GM10847 (cell line): ENCODE measurements around the gene ABCG8.

Experiments used
- POLR2A ChIP-seq: IDR thresholded peaks from 2 replicates; pipeline ENCODE4 v1.6.1; 2011; ENCODE audit not compliant: insufficient read length; ENCODE audit errors: extremely low read depth

Gene ABCG8

DNA sequence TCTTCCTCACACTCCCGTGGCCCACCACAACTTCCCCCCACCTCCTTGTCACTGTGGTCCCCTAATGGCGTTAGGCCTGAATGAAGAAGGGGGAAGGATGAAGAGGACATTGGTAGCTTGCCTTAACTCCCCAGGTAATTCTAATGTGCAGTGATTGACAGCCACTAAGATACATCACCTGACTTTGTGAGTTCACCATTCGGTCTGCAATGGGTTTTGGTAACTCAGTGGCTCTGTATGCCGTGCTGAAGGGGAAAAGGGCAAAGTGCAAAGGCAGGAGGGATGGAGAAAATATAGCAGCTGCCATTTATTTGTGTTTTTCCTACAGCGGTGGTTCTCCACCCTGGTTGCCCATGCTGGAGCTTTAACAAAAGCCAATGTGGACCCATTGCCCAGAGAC, 42.2 kb downstream of the ABCG8 start:
- no peak for TF ChIP-seq POLR2A

DNA sequence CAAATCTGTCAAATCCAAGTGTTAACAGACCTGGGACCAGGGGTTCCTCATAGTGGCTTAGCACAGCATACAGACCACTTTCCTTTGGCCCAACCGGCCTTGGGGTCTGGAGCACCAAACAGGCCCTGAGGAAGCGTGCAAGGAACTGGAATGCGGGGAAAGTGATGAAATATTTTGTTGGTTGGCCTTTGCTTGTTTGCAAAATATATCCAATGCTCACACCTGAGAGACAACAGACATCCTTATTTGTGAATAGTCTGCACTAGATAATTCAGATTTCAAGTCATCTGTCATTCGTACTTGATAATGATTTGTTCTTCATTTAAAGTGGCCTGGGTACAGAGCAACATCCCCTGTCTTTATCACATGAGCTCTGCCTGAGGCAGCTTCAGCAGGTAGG, 43.5 kb downstream of the ABCG8 start:
- no peak for TF ChIP-seq POLR2A

DNA sequence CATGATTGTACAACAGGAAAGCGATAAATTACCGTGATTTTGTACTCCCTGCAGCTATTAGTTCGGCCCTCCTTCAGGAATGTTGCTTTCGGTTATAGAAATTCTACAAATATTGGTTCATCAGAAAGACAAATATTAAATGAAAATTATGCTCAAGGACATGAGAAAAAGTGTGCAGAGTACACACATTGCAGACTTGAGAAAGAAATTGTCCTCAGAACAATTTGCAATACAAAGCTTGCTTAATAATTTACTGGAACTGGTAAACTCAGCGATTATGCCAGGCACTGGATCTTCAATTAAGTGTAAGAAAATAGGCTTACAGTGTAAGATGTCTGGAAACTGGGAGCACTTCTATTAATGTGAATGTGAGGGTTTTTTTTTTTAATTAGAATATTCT, 45.9 kb downstream of the ABCG8 start:
- TF ChIP-seq POLR2A, result no peak

DNA sequence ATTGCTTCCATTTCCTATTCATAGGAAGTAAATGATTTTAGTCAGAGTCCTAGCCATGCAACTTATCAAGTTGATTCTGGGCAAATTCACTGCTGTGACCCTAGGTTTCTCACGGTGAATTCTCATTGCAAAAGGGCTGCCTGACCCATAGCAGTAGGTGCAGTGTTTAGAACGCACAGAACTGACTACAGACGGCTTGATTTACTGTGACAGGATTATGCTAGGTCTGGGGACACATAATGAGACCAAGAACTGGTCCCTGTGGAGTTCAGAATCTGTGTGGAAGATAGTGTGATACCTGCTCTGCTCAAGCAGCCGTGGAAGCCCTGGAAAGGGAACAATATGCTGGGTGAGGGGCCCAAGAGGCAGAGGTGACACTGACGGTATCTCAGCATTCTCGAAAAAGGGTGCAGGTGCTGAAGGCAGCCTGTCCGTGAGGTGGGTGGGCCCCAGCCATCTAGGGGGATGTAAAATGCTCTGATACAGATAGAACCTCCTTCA, 46.4 kb downstream of the ABCG8 start:
- TF ChIP-seq POLR2A, result no peak

- TF ChIP-seq POLR2A, result no peak
Measured at GRCh38 chr2:43887176-43887575, 48.4 kb downstream of the ABCG8 start.

GRCh38 chr2:43889416-43889815, 50.6 kb downstream of the ABCG8 start:
- no peak for TF ChIP-seq POLR2A

GRCh38 chr2:43890855-43891254, 52.1 kb downstream of the ABCG8 start:
- no peak for TF ChIP-seq POLR2A

- no peak for TF ChIP-seq POLR2A
Measured at GRCh38 chr2:43894743-43895142, 56.0 kb downstream of the ABCG8 start.

GRCh38 chr2:43896906-43897305, 58.1 kb downstream of the ABCG8 start:
- no peak for TF ChIP-seq POLR2A

GRCh38 chr2:43897492-43897891, 58.7 kb downstream of the ABCG8 start:
- TF ChIP-seq POLR2A, result no peak

DNA sequence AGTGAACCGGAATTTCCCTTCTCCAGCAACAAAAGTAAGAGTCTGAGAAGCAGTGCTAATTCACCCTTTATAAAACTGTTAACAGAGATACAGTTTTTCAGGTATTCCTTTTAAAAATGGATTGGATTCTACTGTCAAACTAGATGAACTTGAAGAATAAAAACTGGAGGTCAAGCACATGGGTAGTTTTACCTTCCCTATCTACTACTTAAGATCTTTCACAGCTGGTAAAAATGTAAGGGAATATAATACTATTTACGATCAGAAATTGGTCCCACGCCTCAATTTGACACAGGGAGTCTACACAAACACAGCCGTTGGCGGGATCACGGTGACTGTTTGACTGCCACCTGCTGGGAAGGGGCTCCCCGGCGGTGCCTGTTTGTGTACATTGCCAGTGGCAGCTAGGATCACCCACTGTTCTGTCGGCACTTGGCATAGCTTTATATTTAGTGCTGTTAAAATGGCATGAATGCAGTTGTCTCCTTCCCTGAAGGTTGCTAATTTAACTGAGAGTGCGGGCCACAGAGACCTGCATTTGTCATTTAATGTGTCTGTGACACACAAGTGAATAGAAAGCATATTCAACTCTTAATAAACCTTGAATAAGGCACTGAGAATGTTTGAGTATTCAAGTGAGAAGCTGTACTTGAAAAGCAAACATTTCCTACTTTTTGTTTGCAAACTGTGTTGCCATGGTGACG, 59.5 kb downstream of the ABCG8 start:
- no peak for TF ChIP-seq POLR2A

DNA sequence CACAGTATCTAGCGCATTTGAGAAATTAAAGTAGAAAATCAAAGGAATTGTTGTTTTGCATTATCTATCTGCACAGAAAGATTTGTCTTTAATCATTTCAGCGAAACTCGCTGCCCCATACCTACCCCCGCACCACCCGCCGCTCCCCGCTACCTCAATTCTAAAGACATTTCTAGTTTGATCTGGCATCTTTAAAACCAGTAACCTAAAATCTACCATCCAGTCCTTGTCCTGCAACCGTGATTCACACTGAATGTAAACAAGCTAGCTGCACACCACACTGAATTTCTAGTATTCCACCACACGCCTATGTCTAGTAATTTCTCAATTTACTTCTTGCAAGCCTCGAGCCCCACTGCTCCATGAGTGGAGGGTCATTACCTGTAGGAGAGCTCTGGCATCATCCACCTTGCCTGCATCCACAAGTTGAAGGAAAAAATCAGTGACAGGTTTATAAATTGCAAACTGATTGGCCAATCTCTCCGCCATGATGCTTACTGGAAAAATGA, 60.1 kb downstream of the ABCG8 start:
- no peak for TF ChIP-seq POLR2A

- TF ChIP-seq POLR2A, result no peak
Measured at GRCh38 chr2:43899589-43899988, 60.8 kb downstream of the ABCG8 start.

GRCh38 chr2:43905371-43905803, 66.6 kb downstream of the ABCG8 start:
- no peak for TF ChIP-seq POLR2A

DNA sequence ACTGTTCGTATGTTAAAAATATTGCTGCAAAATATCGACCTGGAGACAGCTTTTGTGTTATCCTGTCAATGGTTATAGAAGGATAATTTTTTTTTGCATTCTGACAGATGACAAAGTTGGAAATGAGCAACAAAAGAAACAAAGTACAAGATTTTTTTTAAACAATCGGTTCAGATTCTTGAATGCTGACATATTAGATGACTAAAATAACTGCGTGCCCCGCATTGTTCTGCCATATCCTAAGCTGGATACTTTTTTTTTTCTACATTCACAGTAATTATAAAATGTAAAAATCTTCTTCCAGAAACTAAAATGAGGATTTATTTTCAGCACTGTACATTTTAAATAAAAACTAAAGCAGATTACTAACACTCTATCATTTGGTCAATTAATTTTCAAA, 67.1 kb downstream of the ABCG8 start:
- TF ChIP-seq POLR2A, result no peak

GRCh38 chr2:43906448-43907109, 67.8 kb downstream of the ABCG8 start:
- no peak for TF ChIP-seq POLR2A

DNA sequence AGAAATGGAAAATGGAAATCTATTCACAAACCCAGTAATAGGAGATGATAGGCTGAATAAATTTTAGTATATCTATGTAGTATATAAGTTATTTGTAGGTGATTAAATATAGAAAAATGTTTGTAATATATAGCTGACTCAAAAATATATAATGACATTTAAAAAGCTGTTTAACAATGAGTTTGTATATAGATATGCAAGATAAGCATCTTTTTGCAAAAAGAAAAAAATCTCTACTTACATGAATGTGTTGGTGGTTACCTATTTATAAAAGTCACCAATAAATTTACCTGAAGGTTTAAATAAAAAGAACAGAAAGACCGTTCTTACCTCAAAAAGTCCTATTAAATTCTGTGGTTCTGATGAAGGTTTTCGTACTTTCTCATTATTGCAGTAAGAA, 85.7 kb downstream of the ABCG8 start:
- no peak for TF ChIP-seq POLR2A

GRCh38 chr2:43925431-43925830, 86.7 kb downstream of the ABCG8 start:
- TF ChIP-seq POLR2A, result no peak
